ENCODE results near the gene CAPS. TPM values are rescaled to one million over a fixed set of nuclear protein-coding genes. Genes with fewer than 3 reads are reported as not detected.
A peak's percentile ranks its signal among the peaks of the same experiment; 100 is the strongest.
"Not testable (repeated sequence)": the region's sequence is repeated elsewhere in the genome, so short reads cannot be mapped to it uniquely, and the experiment has no call there.

CAPS gene
- total RNA-seq, 1 experiment from 2014 or later = 2.3 TPM

DNA sequence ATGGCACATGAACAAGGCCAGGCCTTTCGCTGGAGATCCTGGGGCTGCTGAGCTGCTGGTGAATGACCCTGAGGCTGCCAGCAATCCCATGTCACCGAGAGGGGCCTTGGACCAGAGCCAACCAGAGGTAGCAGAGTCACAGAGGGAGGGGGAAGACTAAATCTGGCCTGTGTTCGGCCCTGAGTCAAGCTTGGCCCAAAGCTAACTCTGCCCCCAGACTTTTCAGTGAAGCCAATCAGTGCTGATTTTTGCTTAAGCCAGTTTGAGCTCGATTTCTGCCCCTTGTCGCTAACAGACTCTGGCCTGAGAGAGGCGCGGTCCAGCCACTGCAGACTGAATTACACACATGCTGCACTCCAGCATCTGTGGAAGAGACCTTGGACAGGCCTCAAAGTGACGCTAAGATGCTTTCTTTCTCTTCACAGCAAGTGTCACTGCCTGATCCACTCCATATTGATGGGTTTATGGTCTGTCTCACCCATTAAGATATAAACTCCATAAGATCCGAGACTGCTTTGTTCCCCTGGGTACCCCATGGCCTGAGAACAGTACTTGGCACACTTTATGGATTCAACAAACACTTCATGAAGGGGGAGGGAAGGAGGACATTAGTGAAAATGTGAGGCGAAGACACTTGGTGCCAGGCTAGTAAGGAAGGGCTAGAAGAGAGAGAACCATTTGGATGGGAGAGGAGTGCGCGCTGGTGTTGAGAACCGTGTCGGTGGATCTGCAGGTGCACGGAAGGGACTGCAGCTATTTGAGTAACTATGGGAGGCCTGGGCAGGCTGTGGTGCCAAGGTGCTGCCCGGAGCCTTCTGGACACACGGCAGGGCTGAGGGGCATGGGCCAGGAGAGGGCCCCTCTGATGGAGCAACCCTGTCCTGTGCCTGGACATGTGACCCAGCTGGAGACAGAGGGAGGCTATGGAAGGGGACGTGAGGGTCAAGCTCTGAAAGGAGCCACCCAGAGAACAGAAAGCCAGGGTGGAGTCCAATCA, 46.2 kb downstream of the CAPS start:
- Histone ChIP-seq H2AFZ (ENCODE audit: low read length) (no peak overlapping the region), H3K4me2 (ENCODE audit: insufficient read depth, insufficient read length, low read length) (no peak overlapping the region), H2BK20ac (ENCODE audit: low read depth, low read length, poor library complexity, severe bottlenecking) (no peak overlapping the region), H2AK5ac (ENCODE audit: insufficient read length, low read length) (no peak overlapping the region), H3T11ph (ENCODE audit: low read length) (no peak overlapping the region), H3K23me2 (ENCODE audit: insufficient read length, low read depth, low read length, poor library complexity, severe bottlenecking) (no peaks in the 10 kb centered on the region), H3K18ac (ENCODE audit: insufficient read length, low read depth, low read length) (no peak overlapping the region), H3K79me2 (ENCODE audit: insufficient read depth, low read length) (peaks cover 48% of the 10 kb centered on the region; the same call in 1 of the 2 replicates), H2BK5ac (ENCODE audit: insufficient read length, low read length) (no peak overlapping the region), H4K20me1 (ENCODE audit: control insufficient read depth, insufficient read depth, insufficient read length) (peaks cover 5% of the 10 kb centered on the region), H4K91ac (ENCODE audit: insufficient read length, low read depth, low read length) (no peak overlapping the region), H3K23ac (ENCODE audit: insufficient read length, low read depth, low read length) (no peak overlapping the region), H3K79me1 (ENCODE audit: insufficient read depth, low read depth, low read length, poor library complexity, severe bottlenecking) (peaks cover 4% of the 10 kb centered on the region), H3K27ac (ENCODE audit: insufficient read length, low read depth, low read length) (no peak overlapping the region), H3K56ac (ENCODE audit: insufficient read length, low read depth, low read length) (no peak overlapping the region), H3K9ac (ENCODE audit: extremely low read depth, insufficient read length, low read length) (no peak overlapping the region), H3K4ac (ENCODE audit: low read depth, low read length) (no peak overlapping the region), H3K27me3 (ENCODE audit: insufficient read depth, low read length) (no peaks in the 10 kb centered on the region), H3K4me1 (ENCODE audit: insufficient read depth, low read length) (peaks cover 10% of the 10 kb centered on the region; the same call in 1 of the 2 replicates), H2BK120ac (ENCODE audit: low read depth, low read length, poor library complexity, severe bottlenecking) (no peak overlapping the region), H2BK15ac (ENCODE audit: low read depth, low read length) (no peak overlapping the region), H3K9me3 (ENCODE audit: control insufficient read depth, low read depth, low read length) (no peaks in the 10 kb centered on the region), H4K5ac (ENCODE audit: insufficient read length, low read depth, low read length) (no peak overlapping the region), H3K14ac (ENCODE audit: insufficient read depth, low read length) (no peak overlapping the region), H2BK12ac (ENCODE audit: insufficient read length, low read depth, low read length) (no peak overlapping the region), H4K8ac (replicated peaks; ENCODE audit: insufficient read length, low read depth, low read length) (no peak overlapping the region)
- Mint-ChIP-seq H3K36me3 (ENCODE audit: insufficient read depth in 1 of 3, low read depth in 3 of 3) (no peaks in the 10 kb centered on the region; a peak in 1 of 7 replicates), H3K27me3 (ENCODE audit: low read depth) (no peaks in the 10 kb centered on the region), H3K27ac (peak overlapping the region in 2 of 3 experiments; percentile 11 to 23; a peak in 3 of 7 replicates), H3K9me3 (no peaks in the 10 kb centered on the region), H3K4me3 (no peak overlapping the region), H3K4me1 (peaks cover 54 to 58% of the 10 kb centered on the region in 2 experiments)
- TF ChIP-seq, protein P1, sequence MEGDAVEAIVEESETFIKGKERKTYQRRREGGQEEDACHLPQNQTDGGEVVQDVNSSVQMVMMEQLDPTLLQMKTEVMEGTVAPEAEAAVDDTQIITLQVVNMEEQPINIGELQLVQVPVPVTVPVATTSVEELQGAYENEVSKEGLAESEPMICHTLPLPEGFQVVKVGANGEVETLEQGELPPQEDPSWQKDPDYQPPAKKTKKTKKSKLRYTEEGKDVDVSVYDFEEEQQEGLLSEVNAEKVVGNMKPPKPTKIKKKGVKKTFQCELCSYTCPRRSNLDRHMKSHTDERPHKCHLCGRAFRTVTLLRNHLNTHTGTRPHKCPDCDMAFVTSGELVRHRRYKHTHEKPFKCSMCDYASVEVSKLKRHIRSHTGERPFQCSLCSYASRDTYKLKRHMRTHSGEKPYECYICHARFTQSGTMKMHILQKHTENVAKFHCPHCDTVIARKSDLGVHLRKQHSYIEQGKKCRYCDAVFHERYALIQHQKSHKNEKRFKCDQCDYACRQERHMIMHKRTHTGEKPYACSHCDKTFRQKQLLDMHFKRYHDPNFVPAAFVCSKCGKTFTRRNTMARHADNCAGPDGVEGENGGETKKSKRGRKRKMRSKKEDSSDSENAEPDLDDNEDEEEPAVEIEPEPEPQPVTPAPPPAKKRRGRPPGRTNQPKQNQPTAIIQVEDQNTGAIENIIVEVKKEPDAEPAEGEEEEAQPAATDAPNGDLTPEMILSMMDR (conservative IDR thresholded peaks at IDR 0.05) = no peak
- DNase-seq = no peak
- WGBS (ENCODE audit: extremely low coverage, insufficient read length, low lambda C conversion rate) = no CpG with 5 or more reads among the region's 18 CpGs

DNA sequence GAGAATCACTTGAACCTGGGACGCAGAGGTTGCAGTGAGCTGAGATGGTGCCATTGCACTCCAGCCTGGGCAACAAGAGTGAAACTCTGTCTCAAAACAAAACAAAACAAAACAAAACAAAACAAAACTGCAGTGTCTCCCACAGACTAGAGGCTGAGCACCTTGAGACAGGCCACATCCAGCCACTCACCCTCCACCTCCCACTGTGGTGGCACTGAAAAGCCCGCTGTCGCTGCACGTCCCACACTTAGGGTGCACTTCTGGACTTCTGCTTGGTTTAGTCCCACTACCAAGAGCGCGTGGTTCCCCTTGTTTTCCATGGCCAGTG, 47.6 kb downstream of the CAPS start:
- H4K91ac ChIP-seq (ENCODE audit: insufficient read length, low read depth, low read length); H3K27ac ChIP-seq (ENCODE audit: insufficient read length, low read depth, low read length); H3K4me3 Mint-ChIP-seq: not testable (repeated sequence)

More for the DNA sequence above, 47.6 kb downstream of the CAPS start:
- no CpG with 5 or more reads among the region's 6 CpGs for WGBS (ENCODE audit: extremely low coverage, insufficient read length, low lambda C conversion rate)
- not testable (repeated sequence) for H2BK5ac ChIP-seq (ENCODE audit: insufficient read length, low read length); H2BK12ac ChIP-seq (ENCODE audit: insufficient read length, low read depth, low read length); H3K79me1 ChIP-seq (ENCODE audit: insufficient read depth, low read depth, low read length, poor library complexity, severe bottlenecking); H2AFZ ChIP-seq (ENCODE audit: low read length); H3K9me3 ChIP-seq (ENCODE audit: control insufficient read depth, low read depth, low read length); H3K4me2 ChIP-seq (ENCODE audit: insufficient read depth, insufficient read length, low read length); H4K20me1 ChIP-seq (ENCODE audit: control insufficient read depth, insufficient read depth, insufficient read length); H3K23ac ChIP-seq (ENCODE audit: insufficient read length, low read depth, low read length); H3K9me3 Mint-ChIP-seq; DNase-seq; H4K8ac ChIP-seq (replicated peaks; ENCODE audit: insufficient read length, low read depth, low read length); H3K9ac ChIP-seq (ENCODE audit: extremely low read depth, insufficient read length, low read length); H3K23me2 ChIP-seq (ENCODE audit: insufficient read length, low read depth, low read length, poor library complexity, severe bottlenecking); H2BK15ac ChIP-seq (ENCODE audit: low read depth, low read length); H3K36me3 Mint-ChIP-seq (ENCODE audit: insufficient read depth in 1 of 3, low read depth in 3 of 3); H3K4ac ChIP-seq (ENCODE audit: low read depth, low read length); H2AK5ac ChIP-seq (ENCODE audit: insufficient read length, low read length); H3K27me3 ChIP-seq (ENCODE audit: insufficient read depth, low read length); H3T11ph ChIP-seq (ENCODE audit: low read length); H3K18ac ChIP-seq (ENCODE audit: insufficient read length, low read depth, low read length); H3K27me3 Mint-ChIP-seq (ENCODE audit: low read depth); H3K56ac ChIP-seq (ENCODE audit: insufficient read length, low read depth, low read length); H2BK20ac ChIP-seq (ENCODE audit: low read depth, low read length, poor library complexity, severe bottlenecking); H4K5ac ChIP-seq (ENCODE audit: insufficient read length, low read depth, low read length); H3K14ac ChIP-seq (ENCODE audit: insufficient read depth, low read length); H2BK120ac ChIP-seq (ENCODE audit: low read depth, low read length, poor library complexity, severe bottlenecking)
- H3K79me2 ChIP-seq (ENCODE audit: insufficient read depth, low read length) = peaks cover 53% of the 10 kb centered on the region; the same call in 1 of the 2 replicates
- Mint-ChIP-seq H3K27ac (peak overlapping the region in 2 of 3 experiments; percentile 26 to 63; a peak in 3 of 7 replicates), H3K4me1 (peaks cover 46 to 49% of the 10 kb centered on the region in 2 experiments)
- H3K4me1 ChIP-seq (ENCODE audit: insufficient read depth, low read length) = peaks cover 10% of the 10 kb centered on the region; the same call in 1 of the 2 replicates
